Measurements from ENCODE around the gene MACO1. TPM values are rescaled to one million over a fixed set of nuclear protein-coding genes. Genes with fewer than 3 reads are reported as not detected.
A peak's percentile ranks its signal among the peaks of the same experiment; 100 is the strongest.
"Not testable (repeated sequence)": the region's sequence is repeated elsewhere in the genome, so short reads cannot be mapped to it uniquely, and the experiment has no call there.

The MACO1 gene
- total RNA-seq, 2 experiments from 2014 or later: 11.0 to 11.4 TPM

DNA sequence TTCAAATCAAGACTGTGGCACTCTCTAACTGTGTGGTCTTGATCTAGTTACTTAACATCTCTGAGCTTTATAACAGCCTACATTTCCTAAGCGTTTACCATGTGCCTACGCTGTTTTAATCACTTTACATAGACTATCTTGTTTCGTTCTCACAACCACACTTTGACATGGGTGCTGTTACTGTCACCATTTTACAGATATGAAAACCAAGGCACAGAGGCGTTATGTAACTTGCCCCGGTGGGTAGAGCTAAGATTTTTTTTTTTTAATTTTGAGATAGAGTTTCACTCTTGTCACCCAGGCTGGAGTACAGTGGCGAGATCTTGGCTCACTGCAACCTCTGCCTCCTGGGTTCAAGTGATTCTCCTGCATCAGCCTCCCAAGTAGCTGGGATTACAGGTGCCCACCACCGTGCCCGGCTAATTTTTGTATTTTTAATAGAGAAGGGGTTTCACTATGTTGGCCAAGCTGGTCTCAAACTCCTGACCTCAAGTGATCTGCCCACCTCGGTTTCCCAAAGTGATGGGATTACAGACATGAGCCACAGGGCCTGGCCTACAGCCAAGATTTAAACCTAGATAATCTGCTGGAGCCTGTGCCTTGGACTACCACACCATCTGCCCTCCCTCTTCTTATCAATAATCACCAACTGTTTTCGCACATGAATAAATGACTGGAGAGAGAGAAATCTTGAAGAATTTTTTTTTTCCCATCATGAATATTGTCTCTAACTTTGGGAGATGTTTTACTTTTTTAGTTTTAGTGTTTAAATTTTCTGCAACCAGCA lies 20.9 kb upstream of the MACO1 start:
- POLR2A ChIA-PET; H3K27ac Mint-ChIP-seq; H3K4me3 Mint-ChIP-seq; H3K4me1 Mint-ChIP-seq (ENCODE audit: low read depth); DNase-seq; H3K36me3 Mint-ChIP-seq; H3K27me3 Mint-ChIP-seq; H3K9me3 Mint-ChIP-seq: not testable (repeated sequence)
- intact Hi-C loops (cut with micrococcal nuclease): loop anchor here (5.0 to 10.0 kb wide), 2 partner anchors 115 to 123 kb away; no protein-coding TSS in a partner anchor
- CTCF ChIA-PET: interaction anchor here (0.7 kb wide), 1 partner anchor 1239 kb away, joined by 3 read pairs; no protein-coding TSS in a partner anchor

DNA sequence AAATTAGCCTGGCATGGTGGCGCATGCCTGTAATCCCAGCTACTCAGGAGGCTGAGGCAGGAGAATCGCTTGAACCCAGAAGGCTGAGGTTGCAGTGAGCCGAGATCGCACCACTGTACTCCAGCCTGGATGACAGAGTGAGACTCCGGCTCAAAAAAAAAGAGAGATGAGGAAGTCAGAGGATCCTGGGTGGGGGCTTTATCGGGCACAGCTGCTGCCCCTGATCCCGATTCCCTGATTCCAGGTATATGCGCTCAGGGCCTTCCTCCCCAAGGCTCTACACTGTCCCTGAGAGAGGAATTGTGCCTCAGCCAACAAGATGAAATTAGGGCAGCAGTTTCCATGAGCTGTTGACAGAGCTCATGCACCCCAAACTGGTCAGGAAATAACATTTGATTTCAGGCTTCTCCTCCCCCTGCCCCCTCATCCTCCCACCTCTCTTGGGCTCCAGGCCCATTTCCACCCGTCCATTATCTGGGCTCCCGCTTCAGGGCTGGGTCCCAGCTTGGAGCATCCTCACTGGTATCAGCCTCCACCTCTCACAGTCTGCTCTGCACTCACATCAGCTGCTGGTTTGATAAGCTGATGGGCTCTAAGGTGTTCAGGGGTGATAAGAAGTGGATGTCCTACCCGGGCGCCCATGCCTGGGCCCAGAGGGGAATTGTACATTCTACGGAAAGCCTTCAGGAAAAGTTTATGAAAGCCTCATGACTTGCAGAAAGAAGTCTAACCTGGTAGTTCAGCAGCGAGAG lies 17.6 kb upstream of the MACO1 start:
- H3K27ac Mint-ChIP-seq; DNase-seq; POLR2A ChIA-PET; H3K4me1 Mint-ChIP-seq (ENCODE audit: low read depth); H3K36me3 Mint-ChIP-seq; H3K9me3 Mint-ChIP-seq; CTCF ChIA-PET; H3K27me3 Mint-ChIP-seq; H3K4me3 Mint-ChIP-seq: not testable (repeated sequence)
- intact Hi-C loops (cut with micrococcal nuclease): loop anchor here (5.0 kb wide), 1 partner anchor 126 kb away; no protein-coding TSS in a partner anchor

DNA sequence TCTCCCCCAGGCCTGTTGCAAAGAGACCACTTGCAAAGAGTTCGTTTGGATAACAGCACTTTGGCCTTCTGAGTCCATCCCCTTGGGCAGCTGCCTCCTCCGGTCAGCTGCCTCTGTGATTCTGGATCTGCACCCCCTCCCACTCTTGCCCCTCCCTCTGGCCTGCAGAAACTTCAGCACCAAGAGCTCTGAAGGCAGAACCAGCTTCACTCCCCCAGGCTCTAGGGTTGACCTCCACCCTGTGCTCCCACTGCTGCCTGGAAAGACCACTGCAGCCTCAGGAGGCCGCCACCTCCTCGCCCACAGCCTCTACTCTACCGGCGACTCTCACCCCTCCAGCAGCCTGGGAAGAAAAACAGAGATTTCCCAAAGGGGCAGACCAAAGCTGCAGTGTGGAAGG lies 16.5 kb upstream of the MACO1 start:
- H3K9me3 Mint-ChIP-seq; H3K36me3 Mint-ChIP-seq; H3K27ac Mint-ChIP-seq; H3K4me3 Mint-ChIP-seq; H3K27me3 Mint-ChIP-seq; DNase-seq; CTCF ChIA-PET; H3K4me1 Mint-ChIP-seq (ENCODE audit: low read depth); POLR2A ChIA-PET: not testable (repeated sequence)
- intact Hi-C loops (cut with micrococcal nuclease): loop anchor here (5.0 kb wide), 1 partner anchor 127 kb away; no protein-coding TSS in a partner anchor

DNA sequence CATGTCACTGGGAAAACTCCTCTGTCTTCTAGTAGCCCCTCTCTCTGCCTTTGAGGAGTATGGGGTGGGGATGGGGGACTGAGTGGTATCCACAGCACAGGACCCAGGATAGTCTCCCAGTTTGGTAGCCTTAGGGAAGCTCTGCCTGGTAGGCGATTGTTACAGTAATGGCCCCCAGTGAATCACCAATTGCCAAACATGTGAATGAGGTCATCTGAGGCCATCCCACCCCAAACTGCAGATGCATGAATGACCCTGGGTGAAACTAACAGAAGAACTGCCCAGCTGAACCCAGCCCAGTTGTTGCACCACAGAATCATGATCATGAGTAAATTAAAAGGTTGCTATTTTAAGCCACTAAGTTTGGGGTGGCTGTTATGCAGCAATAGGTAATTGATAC lies 16.1 kb upstream of the MACO1 start:
- H3K4me1 Mint-ChIP-seq (ENCODE audit: low read depth): not testable (repeated sequence)

DNA sequence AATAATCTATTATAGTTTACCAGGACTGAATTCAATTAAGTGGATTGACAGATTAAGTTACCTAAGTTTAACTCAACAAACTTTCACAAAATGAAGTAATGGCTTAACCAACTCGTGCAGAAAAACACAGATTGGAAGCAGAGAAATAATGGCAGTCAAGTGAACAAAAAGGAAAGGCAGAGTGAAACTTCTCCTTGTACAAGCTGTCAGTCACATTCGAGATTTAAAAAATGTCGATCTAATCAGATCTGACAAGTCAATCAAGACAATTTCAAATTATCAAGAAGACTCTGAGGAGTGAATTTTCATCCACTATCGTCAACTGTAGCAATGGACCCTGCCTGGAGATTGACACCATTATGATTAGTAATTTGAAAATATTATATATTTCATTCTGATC lies 13.4 kb upstream of the MACO1 start:
- CTCF ChIA-PET; H3K4me1 Mint-ChIP-seq (ENCODE audit: low read depth); DNase-seq; intact Hi-C loops (cut with micrococcal nuclease); H3K9me3 Mint-ChIP-seq; H3K27me3 Mint-ChIP-seq; H3K4me3 Mint-ChIP-seq; H3K27ac Mint-ChIP-seq; H3K36me3 Mint-ChIP-seq; POLR2A ChIA-PET: not testable (repeated sequence)

More for the DNA sequence above, 16.1 kb upstream of the MACO1 start:
- H3K36me3 Mint-ChIP-seq, H3K27me3 Mint-ChIP-seq, POLR2A ChIA-PET, H3K9me3 Mint-ChIP-seq, H3K27ac Mint-ChIP-seq, DNase-seq, H3K4me3 Mint-ChIP-seq, CTCF ChIA-PET: not testable (repeated sequence)
- intact Hi-C loops (cut with micrococcal nuclease): loop anchor here (5.0 kb wide), 1 partner anchor 127 kb away; no protein-coding TSS in a partner anchor

DNA sequence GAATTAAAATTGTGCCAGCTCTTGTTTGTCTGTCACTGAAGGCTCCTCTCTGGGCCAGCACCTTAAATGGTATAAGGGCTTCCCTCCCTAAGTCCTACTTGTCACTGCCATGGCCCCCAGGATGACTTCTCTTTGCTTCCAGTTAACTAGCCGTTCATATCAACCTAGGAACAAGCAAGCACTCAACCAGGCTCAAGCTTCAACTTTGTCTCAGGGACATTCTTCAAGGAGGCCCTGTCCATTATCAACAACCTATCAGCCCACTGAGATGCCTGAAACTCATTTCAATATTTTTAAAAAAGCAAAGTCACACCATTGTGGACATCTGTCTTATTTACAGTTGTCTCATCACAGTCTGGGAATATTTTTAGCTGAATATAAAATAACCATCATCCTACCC lies 11.4 kb upstream of the MACO1 start:
- DNase-seq; H3K27me3 Mint-ChIP-seq; H3K9me3 Mint-ChIP-seq; H3K36me3 Mint-ChIP-seq; CTCF ChIA-PET; POLR2A ChIA-PET; H3K27ac Mint-ChIP-seq; H3K4me3 Mint-ChIP-seq; H3K4me1 Mint-ChIP-seq (ENCODE audit: low read depth); intact Hi-C loops (cut with micrococcal nuclease): not testable (repeated sequence)

DNA sequence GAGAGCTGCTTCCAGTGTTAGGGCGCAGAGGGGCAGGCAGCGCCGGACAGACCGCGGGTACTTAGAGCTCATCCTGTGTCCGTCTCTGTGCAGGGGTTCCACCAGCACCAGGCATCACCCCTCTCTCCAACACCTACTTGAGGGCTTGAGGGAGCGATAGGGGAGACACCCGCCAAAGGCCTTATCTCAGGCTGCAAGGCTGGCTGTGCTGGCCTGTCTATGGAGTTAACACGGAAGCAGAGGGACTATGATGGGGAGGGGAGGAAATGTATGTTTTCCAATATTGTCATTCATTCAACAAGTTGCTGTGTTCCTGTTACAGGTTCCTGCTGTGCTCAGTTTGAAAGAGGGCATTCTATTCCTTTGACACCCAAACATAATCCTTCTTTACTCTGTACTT lies 10.0 kb upstream of the MACO1 start, which contains the start of gene RHCE:
RHCE (minus strand) TSS at position 111 of the 400 bp plus-strand sequence; CDS start at position 72, 39 bp downstream.
- intact Hi-C loops (cut with micrococcal nuclease); POLR2A ChIA-PET; H3K27me3 Mint-ChIP-seq; H3K4me3 Mint-ChIP-seq; H3K27ac Mint-ChIP-seq; CTCF ChIA-PET; DNase-seq; H3K36me3 Mint-ChIP-seq; H3K9me3 Mint-ChIP-seq; H3K4me1 Mint-ChIP-seq (ENCODE audit: low read depth): not testable (repeated sequence)

DNA sequence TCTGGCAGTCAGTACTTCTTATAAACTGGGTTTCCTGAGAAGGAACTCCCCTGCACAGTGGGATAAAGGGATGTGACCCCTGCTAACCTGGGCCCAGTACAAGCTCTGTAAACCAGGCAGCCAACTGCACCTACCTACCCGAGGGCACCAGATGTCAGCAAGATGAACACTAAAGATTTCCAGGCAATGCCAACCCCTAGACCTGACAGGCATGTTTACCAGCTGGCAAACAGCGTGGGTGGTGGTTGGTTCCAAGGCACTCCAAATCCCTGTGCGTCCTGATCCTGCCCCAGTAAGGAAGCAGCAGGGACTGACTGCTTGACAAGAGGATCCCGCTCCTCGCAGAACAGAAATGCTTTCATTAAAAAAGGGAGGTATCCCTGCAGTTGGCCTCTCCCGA lies 7.5 kb upstream of the MACO1 start:
- CTCF ChIA-PET; H3K9me3 Mint-ChIP-seq; H3K4me3 Mint-ChIP-seq; H3K27ac Mint-ChIP-seq; H3K27me3 Mint-ChIP-seq; H3K4me1 Mint-ChIP-seq (ENCODE audit: low read depth); DNase-seq; H3K36me3 Mint-ChIP-seq; POLR2A ChIA-PET; intact Hi-C loops (cut with micrococcal nuclease): not testable (repeated sequence)

DNA sequence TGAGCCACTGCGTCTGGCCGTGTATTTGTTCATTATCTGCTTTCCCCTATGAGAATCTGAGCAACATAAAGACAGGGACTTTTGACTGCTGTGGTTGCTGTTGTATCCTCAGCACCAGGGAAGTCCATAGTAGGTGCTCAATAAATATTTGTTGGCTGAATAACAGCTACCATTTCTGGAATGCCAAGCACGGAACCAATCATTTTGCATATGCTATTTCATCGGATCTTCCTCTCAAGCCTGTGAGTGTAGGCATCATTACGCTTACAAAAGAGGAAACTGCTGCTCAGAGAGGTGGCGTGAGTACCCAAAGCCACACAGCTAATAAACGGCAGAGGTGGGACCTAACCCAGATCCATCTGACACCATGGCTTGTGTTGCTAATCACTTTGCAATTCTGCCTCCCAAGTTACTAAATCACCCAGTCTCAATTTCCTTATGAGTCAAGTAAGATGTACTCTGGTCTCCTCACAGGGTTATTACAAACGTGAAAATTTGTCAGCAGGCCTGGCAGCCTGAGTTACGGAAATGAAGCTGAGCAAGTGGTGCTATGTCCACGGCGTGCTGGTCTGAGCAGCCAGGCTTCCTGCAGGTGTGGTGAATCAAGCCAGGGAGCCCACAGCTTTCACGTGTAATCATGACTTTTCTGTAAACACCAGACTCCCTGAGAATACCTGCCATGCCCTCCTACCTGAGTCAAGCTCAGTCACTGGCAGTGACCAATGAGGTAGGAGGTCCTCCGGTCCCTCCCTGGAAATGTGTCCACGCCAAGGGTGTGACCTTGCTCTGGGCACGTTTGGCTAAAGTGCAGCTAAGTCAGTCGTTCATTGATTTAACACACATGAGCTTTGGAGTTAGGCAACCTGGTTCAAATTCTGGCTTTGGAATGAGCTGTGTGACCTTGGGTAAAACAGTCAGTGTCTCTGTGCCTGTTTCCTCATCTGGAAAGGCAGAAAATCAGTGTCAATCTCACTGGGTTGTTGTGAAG lies 5.3 kb upstream of the MACO1 start:
- H3K4me1 Mint-ChIP-seq (ENCODE audit: low read depth): peaks cover 3% of the 10 kb centered on the region
- intact Hi-C loops (cut with micrococcal nuclease): no loop called here
- no peaks in the 10 kb centered on the region for H3K27me3 Mint-ChIP-seq
- no peak for DNase-seq
- peaks cover 2% of the 10 kb centered on the region for H3K36me3 Mint-ChIP-seq
- ChIA-PET CTCF (no interaction called here), POLR2A (no interaction called here)
- H3K4me3 Mint-ChIP-seq: no peak overlapping the region
- H3K27ac Mint-ChIP-seq: no peak overlapping the region
- H3K9me3 Mint-ChIP-seq: no peaks in the 10 kb centered on the region

DNA sequence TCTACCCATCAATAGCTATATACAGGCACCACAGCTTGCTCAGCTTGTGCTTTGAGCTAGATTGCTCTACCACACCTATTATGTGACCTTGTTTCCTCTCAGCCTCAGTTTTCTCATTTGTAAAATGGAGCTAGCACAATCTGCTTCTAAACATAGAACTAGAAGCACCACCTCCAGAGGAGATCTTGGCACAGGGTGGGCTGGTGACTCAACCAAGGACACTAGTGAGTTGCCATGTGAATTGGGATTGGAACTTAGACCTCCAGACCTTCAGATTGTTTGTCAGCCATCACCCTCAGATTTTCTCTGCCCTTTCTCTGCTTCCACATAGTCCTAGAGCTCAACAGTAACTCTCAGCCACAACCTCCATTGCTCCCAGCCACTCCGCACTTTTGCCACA lies 3.0 kb upstream of the MACO1 start:
- peaks cover 12% of the 10 kb centered on the region for H3K4me1 Mint-ChIP-seq (ENCODE audit: low read depth)
- intact Hi-C loops (cut with micrococcal nuclease): no loop called here
- H3K27me3 Mint-ChIP-seq: no peaks in the 10 kb centered on the region
- DNase-seq: no peak
- no peaks in the 10 kb centered on the region for H3K9me3 Mint-ChIP-seq
- ChIA-PET CTCF (no interaction called here), POLR2A (interaction anchor here (1.7 kb wide), 1 partner anchor 121 kb away, joined by 5 read pairs; no protein-coding TSS in a partner anchor)
- H3K4me3 Mint-ChIP-seq: no peak overlapping the region
- peaks cover 2% of the 10 kb centered on the region for H3K36me3 Mint-ChIP-seq
- no peak overlapping the region for H3K27ac Mint-ChIP-seq

DNA sequence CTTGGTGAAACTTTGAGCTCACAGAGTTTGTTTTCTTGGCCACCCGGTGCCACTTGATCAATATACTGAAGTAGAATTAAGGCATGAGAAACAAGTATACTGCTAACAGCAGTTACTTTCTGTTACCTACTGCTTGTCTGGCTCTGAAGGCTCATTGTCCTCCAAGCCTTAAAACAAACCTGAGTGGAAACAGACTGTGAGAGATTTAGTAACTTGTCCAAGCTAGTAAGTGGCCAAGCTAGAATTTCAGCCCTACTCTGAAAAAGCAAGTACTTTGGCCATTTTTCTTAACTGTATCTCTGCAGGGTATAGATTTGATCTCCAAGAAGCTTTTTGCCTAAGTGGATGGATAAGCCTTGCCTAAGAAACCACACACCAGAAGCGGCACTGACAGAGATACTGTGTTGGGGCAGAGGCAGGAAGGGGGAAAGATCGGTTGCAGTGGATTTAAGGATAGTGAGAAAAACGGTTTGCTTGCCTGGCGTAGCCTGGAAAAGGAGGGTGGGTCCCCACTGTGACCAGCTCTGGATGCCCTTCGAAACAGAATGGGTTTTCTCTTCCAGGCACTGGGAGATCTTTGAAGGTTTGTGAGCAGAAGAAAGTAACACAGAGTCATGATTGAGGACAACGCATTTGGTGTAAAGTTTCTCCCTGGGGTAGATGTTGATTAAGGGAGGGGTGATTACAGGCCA lies 2.1 kb upstream of the MACO1 start:
- H3K36me3 Mint-ChIP-seq: peaks cover 2% of the 10 kb centered on the region
- peak overlapping the region; percentile 54 for H3K4me3 Mint-ChIP-seq
- intact Hi-C loops (cut with micrococcal nuclease): no loop called here
- peaks cover 21% of the 10 kb centered on the region for H3K4me1 Mint-ChIP-seq (ENCODE audit: low read depth)
- no peak for DNase-seq
- CTCF ChIA-PET: no interaction called here
- no peaks in the 10 kb centered on the region for H3K9me3 Mint-ChIP-seq
- POLR2A ChIA-PET: interaction anchor here (1.7 kb wide), 1 partner anchor 120 kb away, joined by 5 read pairs; no protein-coding TSS in a partner anchor
- H3K27me3 Mint-ChIP-seq: no peaks in the 10 kb centered on the region
- no peak overlapping the region for H3K27ac Mint-ChIP-seq

Data from activated CD4-positive, alpha-beta memory T cell treated with anti-CD3 and anti-CD28 coated beads for 36 hours (primary cell).